Measurements from ENCODE around the gene SPEN.

The SPEN gene

GRCh38 chr1:15847893-15848142, 311 bp downstream of the SPEN start:
- TF ChIP-seq CTCF (IDR thresholded peaks at IDR 0.05; ENCODE audit: low read length, missing control alignments), result no peak
- no peak for DNase-seq (ENCODE audit: low read depth)
- peak overlapping the region; percentile 68 for H3K4me3 ChIP-seq (replicated peaks; ENCODE audit: low read depth, low read length)

- no peak for TF ChIP-seq CTCF (IDR thresholded peaks at IDR 0.05; ENCODE audit: low read length, missing control alignments)
- H3K4me3 ChIP-seq (replicated peaks; ENCODE audit: low read depth, low read length), result peak overlapping the region; percentile 68
- peak; percentile 23 for DNase-seq (ENCODE audit: low read depth)
Observed at GRCh38 chr1:15848143-15848928, 829 bp downstream of the SPEN start.

GRCh38 chr1:15848929-15849774, 1.6 kb downstream of the SPEN start:
- peak overlapping the region; percentile 68 for H3K4me3 ChIP-seq (replicated peaks; ENCODE audit: low read depth, low read length)
- peak; percentile 82 for DNase-seq (ENCODE audit: low read depth)
- TF ChIP-seq CTCF (IDR thresholded peaks at IDR 0.05; ENCODE audit: low read length, missing control alignments), result no peak

- H3K4me3 ChIP-seq (replicated peaks; ENCODE audit: low read depth, low read length), result peak overlapping the region; percentile 68
- no peak for TF ChIP-seq CTCF (IDR thresholded peaks at IDR 0.05; ENCODE audit: low read length, missing control alignments)
- peak; percentile 41 for DNase-seq (ENCODE audit: low read depth)
Observed at GRCh38 chr1:15849775-15850324, 2.3 kb downstream of the SPEN start.

GRCh38 chr1:15850471-15851001, 3.0 kb downstream of the SPEN start:
- no peak for TF ChIP-seq CTCF (IDR thresholded peaks at IDR 0.05; ENCODE audit: low read length, missing control alignments)
- peak overlapping the region; percentile 68 for H3K4me3 ChIP-seq (replicated peaks; ENCODE audit: low read depth, low read length)
- DNase-seq (ENCODE audit: low read depth), result no peak

- H3K4me3 ChIP-seq (replicated peaks; ENCODE audit: low read depth, low read length), result no peak overlapping the region
- no peak for DNase-seq (ENCODE audit: low read depth)
- no peak for TF ChIP-seq CTCF (IDR thresholded peaks at IDR 0.05; ENCODE audit: low read length, missing control alignments)
Observed at GRCh38 chr1:15851210-15852035, 3.9 kb downstream of the SPEN start.
